GM21723 (cell line): ENCODE data around the gene LCE3E.

ENCODE experiments used
- ATAC-seq: cut with Tn5 transposase; IDR thresholded peaks from one replicate; pipeline ENCODE4 v1.9.1; 2021; ENCODE audit warnings: mild to moderate bottlenecking, moderate library complexity; ENCODE audit not compliant: unreplicated experiment

LCE3E gene

DNA sequence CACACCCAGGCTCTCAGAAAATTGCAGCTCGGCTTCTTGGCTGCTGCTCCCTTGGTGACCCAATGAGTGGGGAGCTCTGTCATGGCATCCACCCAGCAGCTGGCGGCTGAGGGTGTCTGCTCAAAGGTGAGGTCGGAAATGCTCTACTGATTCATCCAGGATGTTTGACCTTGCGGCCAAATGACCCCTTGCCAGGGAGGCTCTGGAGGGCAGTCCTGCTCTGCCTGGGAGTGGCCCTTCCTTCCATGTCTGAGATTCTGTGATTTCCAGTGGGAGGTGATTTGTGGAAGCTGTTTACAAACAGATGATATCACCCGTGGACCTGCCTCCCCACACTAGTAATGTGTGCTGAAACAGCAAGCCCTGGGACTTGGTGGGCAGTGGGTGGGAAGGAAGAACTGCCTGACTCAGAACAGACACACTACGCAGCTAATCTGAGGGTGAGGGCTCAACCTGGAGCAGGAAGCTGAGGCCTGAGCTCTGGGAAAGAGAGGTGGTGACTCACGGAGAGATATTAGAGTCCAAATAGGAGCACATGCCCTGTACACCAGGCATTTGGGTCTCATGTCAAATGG is 49.3 kb downstream of the LCE3E start:
- no peak for ATAC-seq

- ATAC-seq = no peak
Observed at GRCh38 chr1:152516082-152516481, 50.5 kb downstream of the LCE3E start.
